H9 (cell line): ENCODE results near the gene NDUFB11. TPM values are rescaled to one million over a fixed set of nuclear protein-coding genes. Genes with fewer than 3 reads are reported as not detected.

Experiments used
- DNase-seq: peaks from one replicate; pipeline ENCODE4 v3.0.0-alpha.2; 2017
- H2AFZ ChIP-seq: one replicate; pipeline ENCODE4 v1.6.1; 2013; ENCODE audit warnings: mild to moderate bottlenecking, low read length, control low read depth, moderate library complexity
- H2AK5ac ChIP-seq: 2 replicates; pipeline ENCODE4 v1.6.1; 2013; ENCODE audit warnings: low read length, control low read depth, mixed read lengths; ENCODE audit not compliant: insufficient read length
- H2BK120ac ChIP-seq: one replicate; pipeline ENCODE4 v1.6.1; 2013; ENCODE audit warnings: low read depth, mild to moderate bottlenecking, low read length, control low read depth, inconsistent platforms; ENCODE audit not compliant: poor library complexity, severe bottlenecking
- H2BK12ac ChIP-seq: 2 replicates; pipeline ENCODE4 v1.6.1; 2013; ENCODE audit warnings: low read length, control low read depth, mixed read lengths, low read depth; ENCODE audit not compliant: insufficient read length
- H2BK15ac ChIP-seq: 2 replicates; pipeline ENCODE4 v1.6.1; 2013; ENCODE audit warnings: low read depth, low read length, control low read depth
- H2BK20ac ChIP-seq: one replicate; pipeline ENCODE4 v1.6.1; 2013; ENCODE audit warnings: low read depth, mild to moderate bottlenecking, low read length, control low read depth, inconsistent platforms; ENCODE audit not compliant: poor library complexity, severe bottlenecking
- H2BK5ac ChIP-seq: 2 replicates; pipeline ENCODE4 v1.6.1; 2013; ENCODE audit warnings: low read length, control low read depth, mixed read lengths; ENCODE audit not compliant: insufficient read length
- H3K14ac ChIP-seq: 2 replicates; pipeline ENCODE4 v1.6.1; 2013; ENCODE audit warnings: low read length, control low read depth; ENCODE audit not compliant: insufficient read depth
- H3K18ac ChIP-seq: 2 replicates; pipeline ENCODE4 v1.6.1; 2013; ENCODE audit warnings: low read depth, mild to moderate bottlenecking, mixed read lengths, low read length, control low read depth; ENCODE audit not compliant: insufficient read length
- H3K23ac ChIP-seq: 2 replicates; pipeline ENCODE4 v1.6.1; 2013; ENCODE audit warnings: low read length, control low read depth, mixed read lengths, low read depth; ENCODE audit not compliant: insufficient read length
- H3K23me2 ChIP-seq: 2 replicates; pipeline ENCODE4 v1.6.1; 2013; ENCODE audit warnings: low read depth, mild to moderate bottlenecking, mixed read lengths, low read length, control low read depth; ENCODE audit not compliant: insufficient read length, poor library complexity, severe bottlenecking
- H3K27ac ChIP-seq: 2 replicates; pipeline ENCODE4 v1.5.1; 2013; ENCODE audit warnings: low read length, control low read depth, mixed read lengths, low read depth; ENCODE audit not compliant: insufficient read length
- H3K27me3 ChIP-seq: 2 replicates; pipeline ENCODE4 v1.6.1; 2013; ENCODE audit warnings: low read length, control low read depth, inconsistent platforms; ENCODE audit not compliant: insufficient read depth
- H3K4ac ChIP-seq: 2 replicates; pipeline ENCODE4 v1.6.1; 2013; ENCODE audit warnings: low read depth, mild to moderate bottlenecking, control low read depth, inconsistent platforms, low read length, moderate library complexity
- H3K4me1 ChIP-seq: 2 replicates; pipeline ENCODE4 v1.6.1; 2013; ENCODE audit warnings: low read length, control low read depth, inconsistent platforms; ENCODE audit not compliant: insufficient read depth
- H3K4me2 ChIP-seq: 2 replicates; pipeline ENCODE4 v1.6.1; 2013; ENCODE audit warnings: low read length, control low read depth, mixed read lengths; ENCODE audit not compliant: insufficient read length, insufficient read depth
- H3K56ac ChIP-seq: 2 replicates; pipeline ENCODE4 v1.6.1; 2013; ENCODE audit warnings: low read depth, mild to moderate bottlenecking, mixed read lengths, low read length, control low read depth; ENCODE audit not compliant: insufficient read length
- H3K79me1 ChIP-seq: 2 replicates; pipeline ENCODE4 v1.6.1; 2013; ENCODE audit warnings: low read depth, mild to moderate bottlenecking, moderate library complexity, low read length, control low read depth, inconsistent platforms; ENCODE audit not compliant: insufficient read depth, poor library complexity, severe bottlenecking
- H3K79me2 ChIP-seq: 2 replicates; pipeline ENCODE4 v1.6.1; 2013; ENCODE audit warnings: low read length, control low read depth, inconsistent platforms; ENCODE audit not compliant: insufficient read depth
- H3K9ac ChIP-seq: 2 replicates; pipeline ENCODE4 v1.6.1; 2013; ENCODE audit warnings: low read length, control low read depth, mixed read lengths; ENCODE audit not compliant: insufficient read length; ENCODE audit errors: extremely low read depth
- H3K9me3 ChIP-seq: one replicate; pipeline ENCODE4 v1.6.1; 2013; ENCODE audit warnings: low read depth, low read length, inconsistent platforms; ENCODE audit not compliant: control insufficient read depth
- H3T11ph ChIP-seq: one replicate; pipeline ENCODE4 v1.6.1; 2013; ENCODE audit warnings: mild to moderate bottlenecking, low read length, control low read depth, inconsistent platforms
- H4K20me1 ChIP-seq: one replicate; pipeline ENCODE4 v1.6.1; 2013; ENCODE audit not compliant: control insufficient read depth, insufficient read length, insufficient read depth
- H4K5ac ChIP-seq: 2 replicates; pipeline ENCODE4 v1.6.1; 2013; ENCODE audit warnings: low read depth, mild to moderate bottlenecking, mixed read lengths, low read length, control low read depth; ENCODE audit not compliant: insufficient read length
- H4K8ac ChIP-seq: replicated peaks from 2 replicates; pipeline ENCODE4 v1.6.1; 2013; ENCODE audit warnings: low read length, control low read depth, mixed read lengths, low read depth; ENCODE audit not compliant: insufficient read length
- H4K91ac ChIP-seq: 2 replicates; pipeline ENCODE4 v1.6.1; 2013; ENCODE audit warnings: low read depth, mild to moderate bottlenecking, moderate library complexity, mixed read lengths, low read length, control low read depth; ENCODE audit not compliant: insufficient read length
- H3K27ac Mint-ChIP-seq, 3 experiments: 2 replicates in 2 of 3; 3 replicates in 1 of 3; pipeline ENCODE4 v1.8.0; 2020 to 2021; ENCODE audit warnings: mixed read lengths in 3 of 3, mild to moderate bottlenecking in 1 of 3, moderate library complexity in 1 of 3
- H3K27me3 Mint-ChIP-seq: 2 replicates; pipeline ENCODE4 v1.8.0; 2021; ENCODE audit warnings: low read depth, mild to moderate bottlenecking, moderate library complexity, mixed read lengths
- H3K36me3 Mint-ChIP-seq, 3 experiments: 2 replicates in 2 of 3; 3 replicates in 1 of 3; pipeline ENCODE4 v1.8.0; 2020 to 2021; ENCODE audit warnings: low read depth in 3 of 3, mixed read lengths in 3 of 3; ENCODE audit not compliant: insufficient read depth in 1 of 3
- H3K4me1 Mint-ChIP-seq, 2 experiments: 2 replicates each; pipeline ENCODE4 v1.8.0; 2020; ENCODE audit warnings: mixed read lengths in 2 of 2
- H3K4me3 Mint-ChIP-seq, 2 experiments: 2 replicates in 1 of 2; 3 replicates in 1 of 2; pipeline ENCODE4 v1.8.0; 2020 to 2021; ENCODE audit warnings: mild to moderate bottlenecking in 2 of 2, mixed read lengths in 2 of 2, moderate library complexity in 1 of 2
- H3K9me3 Mint-ChIP-seq, 2 experiments: 2 replicates in 1 of 2; 3 replicates in 1 of 2; pipeline ENCODE4 v1.8.0; 2020; ENCODE audit warnings: mild to moderate bottlenecking in 2 of 2, mixed read lengths in 2 of 2, moderate library complexity in 1 of 2
- WGBS: extraction: QIAGEN DNeasy Blood & Tissue Kit; methylation state at CpG from one replicate; pipeline ENCODE4 v1.1.7; 2013; ENCODE audit warnings: missing lambda C conversion rate, low lambda C conversion rate, mixed read lengths; ENCODE audit not compliant: insufficient read length; ENCODE audit errors: extremely low coverage; 5-methylcytosine and 5-hydroxymethylcytosine counted together
- total RNA-seq: library from RNA; stranded (reverse); gene quantifications from 2 replicates; pipeline ENCODE4 v1.2.1, GENCODE V29; 2021
- TF ChIP-seq, protein P1 (sequence below): fragments of 200-600 bp; sonication (generic); conservative IDR thresholded peaks from 3 replicates; pipeline ENCODE4 v1.8.0; 2021; ENCODE audit warnings: antibody characterized with exemption, mild to moderate bottlenecking

Gene NDUFB11
- total RNA-seq, 1 experiment from 2014 or later, result 100 TPM

DNA sequence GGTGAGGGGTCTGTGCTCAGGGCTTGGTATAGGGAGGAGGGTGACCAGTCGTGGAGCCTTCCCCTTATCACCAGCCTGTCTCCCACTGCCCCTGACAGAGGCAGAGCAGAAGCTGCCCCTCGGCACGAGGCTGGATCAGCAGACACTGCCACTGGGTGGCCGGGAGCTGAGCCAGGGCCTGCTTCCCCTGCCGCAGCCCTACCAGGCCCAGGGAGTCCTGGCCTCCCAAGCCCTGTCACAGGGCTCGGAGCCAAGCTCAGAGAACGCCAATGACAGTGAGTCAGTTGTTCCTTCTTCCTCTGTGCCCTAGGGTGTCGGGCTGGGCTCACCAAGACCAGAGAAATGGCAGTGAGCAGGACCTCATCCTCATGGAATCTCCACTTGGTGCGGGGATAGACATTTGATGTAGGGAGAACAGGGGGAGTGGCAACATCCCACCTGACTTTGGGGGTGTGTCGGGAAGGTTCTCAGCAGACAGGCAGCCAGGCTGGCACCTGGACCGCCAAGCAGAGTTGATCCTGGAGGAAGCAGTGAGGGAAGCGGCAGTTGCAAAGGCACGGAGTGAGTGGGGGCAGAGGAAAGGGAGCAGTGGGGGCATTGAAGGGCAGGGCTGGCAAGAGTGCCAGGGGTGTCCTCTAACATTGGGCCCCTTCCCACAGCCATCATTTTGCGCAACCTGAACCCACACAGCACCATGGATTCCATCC, 34.9 kb upstream of the NDUFB11 start:
- H3K4me1 ChIP-seq, result no peaks in the 10 kb centered on the region
- no CpG with 5 or more reads among the region's 14 CpGs for WGBS
- Mint-ChIP-seq H3K27ac (peak overlapping the region in 1 of 3 experiments; percentile 61; a peak in 2 of 7 replicates), H3K27me3 (no peaks in the 10 kb centered on the region; the same call in 1 of the 2 replicates), H3K4me1 (no peaks in the 10 kb centered on the region), H3K9me3 (peaks cover 58 to 79% of the 10 kb centered on the region in 2 experiments), H3K4me3 (no peak overlapping the region; a peak in 1 of 5 replicates), H3K36me3 (peaks cover 46 to 78% (median 71%) of the 10 kb centered on the region in 3 experiments)
- H4K91ac ChIP-seq, result no peak overlapping the region
- H3K79me2 ChIP-seq, result no peaks in the 10 kb centered on the region
- H2BK15ac ChIP-seq, result no peak overlapping the region
- TF ChIP-seq, protein P1, sequence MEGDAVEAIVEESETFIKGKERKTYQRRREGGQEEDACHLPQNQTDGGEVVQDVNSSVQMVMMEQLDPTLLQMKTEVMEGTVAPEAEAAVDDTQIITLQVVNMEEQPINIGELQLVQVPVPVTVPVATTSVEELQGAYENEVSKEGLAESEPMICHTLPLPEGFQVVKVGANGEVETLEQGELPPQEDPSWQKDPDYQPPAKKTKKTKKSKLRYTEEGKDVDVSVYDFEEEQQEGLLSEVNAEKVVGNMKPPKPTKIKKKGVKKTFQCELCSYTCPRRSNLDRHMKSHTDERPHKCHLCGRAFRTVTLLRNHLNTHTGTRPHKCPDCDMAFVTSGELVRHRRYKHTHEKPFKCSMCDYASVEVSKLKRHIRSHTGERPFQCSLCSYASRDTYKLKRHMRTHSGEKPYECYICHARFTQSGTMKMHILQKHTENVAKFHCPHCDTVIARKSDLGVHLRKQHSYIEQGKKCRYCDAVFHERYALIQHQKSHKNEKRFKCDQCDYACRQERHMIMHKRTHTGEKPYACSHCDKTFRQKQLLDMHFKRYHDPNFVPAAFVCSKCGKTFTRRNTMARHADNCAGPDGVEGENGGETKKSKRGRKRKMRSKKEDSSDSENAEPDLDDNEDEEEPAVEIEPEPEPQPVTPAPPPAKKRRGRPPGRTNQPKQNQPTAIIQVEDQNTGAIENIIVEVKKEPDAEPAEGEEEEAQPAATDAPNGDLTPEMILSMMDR, result no peak
- no peaks in the 10 kb centered on the region for H3K9me3 ChIP-seq
- no peak overlapping the region for H3K18ac ChIP-seq
- no peak overlapping the region for H3T11ph ChIP-seq
- DNase-seq, result no peak
- H3K27me3 ChIP-seq, result no peaks in the 10 kb centered on the region; the same call in 1 of the 2 replicates
- no peak overlapping the region for H2BK12ac ChIP-seq
- no peak overlapping the region for H3K9ac ChIP-seq
- H2AFZ ChIP-seq, result no peak overlapping the region
- H2AK5ac ChIP-seq, result no peak overlapping the region
- no peak overlapping the region for H2BK120ac ChIP-seq
- H4K20me1 ChIP-seq, result no peaks in the 10 kb centered on the region
- H2BK20ac ChIP-seq, result no peak overlapping the region
- no peak overlapping the region for H4K8ac ChIP-seq
- H3K14ac ChIP-seq, result no peak overlapping the region
- no peak overlapping the region for H3K56ac ChIP-seq
- no peak overlapping the region for H3K27ac ChIP-seq
- H3K4ac ChIP-seq, result no peak overlapping the region
- no peak overlapping the region for H4K5ac ChIP-seq
- H3K79me1 ChIP-seq, result no peaks in the 10 kb centered on the region
- no peak overlapping the region for H3K4me2 ChIP-seq
- no peaks in the 10 kb centered on the region for H3K23me2 ChIP-seq
- no peak overlapping the region for H3K23ac ChIP-seq
- no peak overlapping the region for H2BK5ac ChIP-seq
